ENCODE measurements around the gene KIAA1217.

Gene KIAA1217

GRCh38 chr10:24242562-24242961 lies 33.6 kb downstream of the KIAA1217 start:
- Histone ChIP-seq H3K27ac (ENCODE audit: low read depth, low read length) (no peak overlapping the region), H3K27me3 (ENCODE audit: low read length) (no peaks in the 10 kb centered on the region), H3K79me2 (ENCODE audit: insufficient read depth, low read length) (no peaks in the 10 kb centered on the region), H3K36me3 (ENCODE audit: low read length) (no peaks in the 10 kb centered on the region), H4K20me1 (ENCODE audit: low read depth, low read length) (no peaks in the 10 kb centered on the region), H3K9me3 (ENCODE audit: insufficient read depth, low read length) (no peaks in the 10 kb centered on the region), H3K9me2 (replicated peaks; ENCODE audit: insufficient read depth, low read length) (no peaks in the 10 kb centered on the region), H3K9ac (ENCODE audit: low read length) (no peak overlapping the region), H3F3A (ENCODE audit: insufficient read depth) (no peaks in the 10 kb centered on the region), H3K4me3 (ENCODE audit: insufficient read depth, low read length, poor library complexity, severe bottlenecking) (no peak overlapping the region), H3K4me2 (ENCODE audit: low read depth, low read length, poor library complexity, severe bottlenecking) (no peak overlapping the region), H2AFZ (ENCODE audit: low read depth, low read length, severe bottlenecking) (no peak overlapping the region)
- TF ChIP-seq CTCF (IDR thresholded peaks at IDR 0.05; ENCODE audit: insufficient read depth, low read length, poor library complexity, severe bottlenecking) (no peak), EZH2phosphoT487 (conservative IDR thresholded peaks at IDR 0.05; ENCODE audit: low read length) (no peak)

- H4K20me1 ChIP-seq (ENCODE audit: low read depth, low read length): no peaks in the 10 kb centered on the region
- H3K9me2 ChIP-seq (replicated peaks; ENCODE audit: insufficient read depth, low read length): no peaks in the 10 kb centered on the region
- no peak overlapping the region for H3K4me3 ChIP-seq (ENCODE audit: insufficient read depth, low read length, poor library complexity, severe bottlenecking)
- H3K27ac ChIP-seq (ENCODE audit: low read depth, low read length): no peak overlapping the region
- TF ChIP-seq EZH2phosphoT487 (conservative IDR thresholded peaks at IDR 0.05; ENCODE audit: low read length): no peak
- no peak for TF ChIP-seq CTCF (IDR thresholded peaks at IDR 0.05; ENCODE audit: insufficient read depth, low read length, poor library complexity, severe bottlenecking)
- no peaks in the 10 kb centered on the region for H3K79me2 ChIP-seq (ENCODE audit: insufficient read depth, low read length)
- H3K27me3 ChIP-seq (ENCODE audit: low read length): no peaks in the 10 kb centered on the region
- no peaks in the 10 kb centered on the region for H3K9me3 ChIP-seq (ENCODE audit: insufficient read depth, low read length)
- no peaks in the 10 kb centered on the region for H3F3A ChIP-seq (ENCODE audit: insufficient read depth)
- no peak overlapping the region for H2AFZ ChIP-seq (ENCODE audit: low read depth, low read length, severe bottlenecking)
- H3K4me2 ChIP-seq (ENCODE audit: low read depth, low read length, poor library complexity, severe bottlenecking): no peak overlapping the region
- H3K9ac ChIP-seq (ENCODE audit: low read length): no peak overlapping the region
- H3K36me3 ChIP-seq (ENCODE audit: low read length): no peaks in the 10 kb centered on the region
Observed at GRCh38 chr10:24246365-24246764, 37.4 kb downstream of the KIAA1217 start.

GRCh38 chr10:24247841-24248240 lies 38.9 kb downstream of the KIAA1217 start:
- Histone ChIP-seq H4K20me1 (ENCODE audit: low read depth, low read length) (no peaks in the 10 kb centered on the region), H3K4me2 (ENCODE audit: low read depth, low read length, poor library complexity, severe bottlenecking) (no peak overlapping the region), H3K9ac (ENCODE audit: low read length) (no peak overlapping the region), H3K79me2 (ENCODE audit: insufficient read depth, low read length) (no peaks in the 10 kb centered on the region), H3K9me2 (replicated peaks; ENCODE audit: insufficient read depth, low read length) (no peaks in the 10 kb centered on the region), H3K9me3 (ENCODE audit: insufficient read depth, low read length) (no peaks in the 10 kb centered on the region), H3K27me3 (ENCODE audit: low read length) (no peaks in the 10 kb centered on the region), H3K36me3 (ENCODE audit: low read length) (no peaks in the 10 kb centered on the region), H2AFZ (ENCODE audit: low read depth, low read length, severe bottlenecking) (no peak overlapping the region), H3K4me3 (ENCODE audit: insufficient read depth, low read length, poor library complexity, severe bottlenecking) (no peak overlapping the region), H3F3A (ENCODE audit: insufficient read depth) (no peaks in the 10 kb centered on the region), H3K27ac (ENCODE audit: low read depth, low read length) (no peak overlapping the region)
- TF ChIP-seq EZH2phosphoT487 (conservative IDR thresholded peaks at IDR 0.05; ENCODE audit: low read length) (no peak), CTCF (IDR thresholded peaks at IDR 0.05; ENCODE audit: insufficient read depth, low read length, poor library complexity, severe bottlenecking) (no peak)
